SK-N-SH treated with all-trans-retinoic acid at 6 μM for 48 hours (cell line): ENCODE data around the gene FLOT1.

ENCODE experiments used
- ATAC-seq: fragments of 200-7000 bp; cut with Tn5 transposase; 3 replicates; pipeline ENCODE4 v1.9.1; 2020; ENCODE audit warnings: mild to moderate bottlenecking, moderate library complexity
- ARNTL ChIP-seq: fragments of 450-650 bp; formaldehyde crosslinking; IDR thresholded peaks from 2 replicates; pipeline ENCODE4 v1.5.0; 2020; ENCODE audit warnings: low read depth, mild to moderate bottlenecking, moderate library complexity, borderline replicate concordance
- CSDC2 ChIP-seq: fragments of 250-450 bp; sonication (Bioruptor Pico); IDR thresholded peaks from 2 replicates; pipeline ENCODE4 v1.5.0; 2020; ENCODE audit warnings: mild to moderate bottlenecking, moderate library complexity
- CSRNP3 ChIP-seq: fragments of 250-450 bp; sonication (Bioruptor Pico); IDR thresholded peaks from 2 replicates; pipeline ENCODE4 v1.5.1; 2021; ENCODE audit warnings: mild to moderate bottlenecking, moderate library complexity
- ESRRG ChIP-seq: fragments of 250-450 bp; sonication (Bioruptor Pico); IDR thresholded peaks from 2 replicates; pipeline ENCODE4 v1.6.1; 2021; ENCODE audit warnings: mild to moderate bottlenecking
- GLIS3 ChIP-seq: fragments of 250-450 bp; sonication (Bioruptor Pico); IDR thresholded peaks from 2 replicates; pipeline ENCODE4 v1.5.0; 2020; ENCODE audit warnings: mild to moderate bottlenecking, moderate library complexity
- ISL1 ChIP-seq: fragments of 250-450 bp; sonication (Bioruptor Pico); IDR thresholded peaks from 2 replicates; pipeline ENCODE4 v2.1.2; 2022; ENCODE audit warnings: mild to moderate bottlenecking, moderate library complexity
- OSR1 ChIP-seq: fragments of 250-450 bp; sonication (Bioruptor Pico); IDR thresholded peaks from 2 replicates; pipeline ENCODE4 v1.8.0; 2022; ENCODE audit warnings: moderate library complexity, mild to moderate bottlenecking, inconsistent platforms
- PATZ1 ChIP-seq: fragments of 250-450 bp; sonication (Bioruptor Pico); IDR thresholded peaks from 2 replicates; pipeline ENCODE4 v1.8.0; 2020; ENCODE audit warnings: mild to moderate bottlenecking, moderate library complexity, borderline replicate concordance
- POU6F1 ChIP-seq: fragments of 250-450 bp; sonication (Bioruptor Pico); IDR thresholded peaks from 2 replicates; pipeline ENCODE4 v1.8.0; 2021; ENCODE audit warnings: low read depth, mild to moderate bottlenecking, moderate library complexity, borderline replicate concordance
- PPARA ChIP-seq: fragments of 250-450 bp; sonication (Bioruptor Pico); IDR thresholded peaks from 2 replicates; pipeline ENCODE4 v1.5.0; 2020; ENCODE audit warnings: mild to moderate bottlenecking, borderline replicate concordance
- RARB ChIP-seq: fragments of 250-450 bp; sonication (Bioruptor Pico); IDR thresholded peaks from 2 replicates; pipeline ENCODE4 v1.8.0; 2021; ENCODE audit warnings: mild to moderate bottlenecking, moderate library complexity
- SNAI2 ChIP-seq: fragments of 250-450 bp; sonication (Bioruptor Pico); IDR thresholded peaks from 2 replicates; pipeline ENCODE4 v1.5.0; 2020; ENCODE audit warnings: mild to moderate bottlenecking, moderate library complexity
- TCF4 ChIP-seq: fragments of 250-450 bp; sonication (Bioruptor Pico); IDR thresholded peaks from 2 replicates; pipeline ENCODE4 v1.8.0; 2021; ENCODE audit warnings: mild to moderate bottlenecking, moderate library complexity, borderline replicate concordance
- TSHZ2 ChIP-seq: fragments of 250-450 bp; sonication (Bioruptor Pico); IDR thresholded peaks from 2 replicates; pipeline ENCODE4 v1.5.0; 2020; ENCODE audit warnings: mild to moderate bottlenecking, moderate library complexity
- ZC3H10 ChIP-seq: fragments of 250-450 bp; sonication (Bioruptor Pico); IDR thresholded peaks from 2 replicates; pipeline ENCODE4 v1.5.1; 2021; ENCODE audit warnings: mild to moderate bottlenecking, moderate library complexity
- ZFP30 ChIP-seq: fragments of 450-650 bp; formaldehyde crosslinking; IDR thresholded peaks from 2 replicates; pipeline ENCODE4 v1.5.0; 2022; ENCODE audit warnings: mild to moderate bottlenecking, moderate library complexity
- ZNF565 ChIP-seq: fragments of 450-650 bp; formaldehyde crosslinking; conservative IDR thresholded peaks from 2 replicates; pipeline ENCODE4 v1.5.0; 2020; ENCODE audit warnings: low read depth, mild to moderate bottlenecking, moderate library complexity
- ZNF70 ChIP-seq: fragments of 450-650 bp; formaldehyde crosslinking; IDR thresholded peaks from 2 replicates; pipeline ENCODE4 v1.5.0; 2020; ENCODE audit warnings: mild to moderate bottlenecking, moderate library complexity
- ZNF8 ChIP-seq: fragments of 450-650 bp; formaldehyde crosslinking; IDR thresholded peaks from 2 replicates; pipeline ENCODE4 v1.5.0; 2020; ENCODE audit warnings: mild to moderate bottlenecking, moderate library complexity

The FLOT1 gene

GRCh38 chr6:30749554-30750378, 7.3 kb upstream of the FLOT1 start:
- no peak for ATAC-seq
- TF ChIP-seq CSRNP3 (no peak), TCF4 (CRISPR knock-in tag) (no peak), CSDC2 (no peak), POU6F1 (CRISPR knock-in tag) (no peak)

GRCh38 chr6:30748851-30749540, 6.5 kb upstream of the FLOT1 start:
- TF ChIP-seq PATZ1 (CRISPR knock-in tag) (no peak), POU6F1 (CRISPR knock-in tag) (no peak), RARB (CRISPR knock-in tag) (no peak), SNAI2 (no peak), ZFP30 (CRISPR knock-in tag) (no peak), ISL1 (CRISPR knock-in tag) (no peak), CSDC2 (no peak), TSHZ2 (CRISPR knock-in tag) (no peak), ARNTL (CRISPR knock-in tag) (no peak), ZNF8 (no peak), ESRRG (CRISPR knock-in tag) (no peak), PPARA (CRISPR knock-in tag) (no peak), GLIS3 (CRISPR knock-in tag) (no peak), ZC3H10 (CRISPR knock-in tag) (no peak), OSR1 (CRISPR knock-in tag) (no peak), ZNF565 (CRISPR knock-in tag) (no peak), CSRNP3 (no peak), ZNF70 (CRISPR knock-in tag) (no peak)
- TF ChIP-seq, all 23 proteins: peak for 0
- no peak for ATAC-seq
